NCI-H1092 treated with DMSO at 0.1 percent for 48 hours (cell line): ENCODE measurements around the gene CLEC19A.

Source experiments
- DNase-seq: peaks from one replicate; lab custom pipeline; 2025; lab: John Stamatoyannopoulos, UW

Gene CLEC19A

GRCh38 chr16:19328364-19328763 lies 42.8 kb downstream of the CLEC19A start:
- DNase-seq: no peak

- DNase-seq: no peak
These were observed 44.4 kb downstream of the CLEC19A start for GRCh38 chr16:19329932-19330331.

- peak; percentile 70 for DNase-seq
These were observed 45.4 kb downstream of the CLEC19A start for GRCh38 chr16:19330841-19331397.

- DNase-seq: no peak
These were observed 46.3 kb downstream of the CLEC19A start for GRCh38 chr16:19331794-19332193.

GRCh38 chr16:19338335-19338734 lies 52.8 kb downstream of the CLEC19A start:
- DNase-seq: no peak

- no peak for DNase-seq
These were observed 58.8 kb downstream of the CLEC19A start for GRCh38 chr16:19344224-19344801.

- DNase-seq: no peak
These were observed 59.4 kb downstream of the CLEC19A start for GRCh38 chr16:19344980-19345379.

- no peak for DNase-seq
These were observed 60.9 kb downstream of the CLEC19A start for GRCh38 chr16:19346335-19346922.

GRCh38 chr16:19348125-19348524 lies 62.6 kb downstream of the CLEC19A start:
- no peak for DNase-seq

- peak; percentile 54 for DNase-seq
These were observed 63.2 kb downstream of the CLEC19A start for GRCh38 chr16:19348578-19349315.

GRCh38 chr16:19354371-19354770 lies 68.8 kb downstream of the CLEC19A start:
- no peak for DNase-seq

- no peak for DNase-seq
These were observed 70.8 kb downstream of the CLEC19A start for GRCh38 chr16:19356024-19356952.

- DNase-seq: no peak
These were observed 74.0 kb downstream of the CLEC19A start for GRCh38 chr16:19359556-19359955.
